H9 (cell line): ENCODE data around the gene WSCD1. TPM values are rescaled to one million over a fixed set of nuclear protein-coding genes. Genes with fewer than 3 reads are reported as not detected.

Experiments used
- DNase-seq: peaks from one replicate; pipeline ENCODE4 v3.0.0-alpha.2; 2017
- H2AFZ ChIP-seq: one replicate; pipeline ENCODE4 v1.6.1; 2013; ENCODE audit warnings: mild to moderate bottlenecking, low read length, control low read depth, moderate library complexity
- H2AK5ac ChIP-seq: 2 replicates; pipeline ENCODE4 v1.6.1; 2013; ENCODE audit warnings: low read length, control low read depth, mixed read lengths; ENCODE audit not compliant: insufficient read length
- H2BK120ac ChIP-seq: one replicate; pipeline ENCODE4 v1.6.1; 2013; ENCODE audit warnings: low read depth, mild to moderate bottlenecking, low read length, control low read depth, inconsistent platforms; ENCODE audit not compliant: poor library complexity, severe bottlenecking
- H2BK12ac ChIP-seq: 2 replicates; pipeline ENCODE4 v1.6.1; 2013; ENCODE audit warnings: low read length, control low read depth, mixed read lengths, low read depth; ENCODE audit not compliant: insufficient read length
- H2BK15ac ChIP-seq: 2 replicates; pipeline ENCODE4 v1.6.1; 2013; ENCODE audit warnings: low read depth, low read length, control low read depth
- H2BK20ac ChIP-seq: one replicate; pipeline ENCODE4 v1.6.1; 2013; ENCODE audit warnings: low read depth, mild to moderate bottlenecking, low read length, control low read depth, inconsistent platforms; ENCODE audit not compliant: poor library complexity, severe bottlenecking
- H2BK5ac ChIP-seq: 2 replicates; pipeline ENCODE4 v1.6.1; 2013; ENCODE audit warnings: low read length, control low read depth, mixed read lengths; ENCODE audit not compliant: insufficient read length
- H3K14ac ChIP-seq: 2 replicates; pipeline ENCODE4 v1.6.1; 2013; ENCODE audit warnings: low read length, control low read depth; ENCODE audit not compliant: insufficient read depth
- H3K18ac ChIP-seq: 2 replicates; pipeline ENCODE4 v1.6.1; 2013; ENCODE audit warnings: low read depth, mild to moderate bottlenecking, mixed read lengths, low read length, control low read depth; ENCODE audit not compliant: insufficient read length
- H3K23ac ChIP-seq: 2 replicates; pipeline ENCODE4 v1.6.1; 2013; ENCODE audit warnings: low read length, control low read depth, mixed read lengths, low read depth; ENCODE audit not compliant: insufficient read length
- H3K23me2 ChIP-seq: 2 replicates; pipeline ENCODE4 v1.6.1; 2013; ENCODE audit warnings: low read depth, mild to moderate bottlenecking, mixed read lengths, low read length, control low read depth; ENCODE audit not compliant: insufficient read length, poor library complexity, severe bottlenecking
- H3K27ac ChIP-seq: 2 replicates; pipeline ENCODE4 v1.5.1; 2013; ENCODE audit warnings: low read length, control low read depth, mixed read lengths, low read depth; ENCODE audit not compliant: insufficient read length
- H3K27me3 ChIP-seq: 2 replicates; pipeline ENCODE4 v1.6.1; 2013; ENCODE audit warnings: low read length, control low read depth, inconsistent platforms; ENCODE audit not compliant: insufficient read depth
- H3K4ac ChIP-seq: 2 replicates; pipeline ENCODE4 v1.6.1; 2013; ENCODE audit warnings: low read depth, mild to moderate bottlenecking, control low read depth, inconsistent platforms, low read length, moderate library complexity
- H3K4me1 ChIP-seq: 2 replicates; pipeline ENCODE4 v1.6.1; 2013; ENCODE audit warnings: low read length, control low read depth, inconsistent platforms; ENCODE audit not compliant: insufficient read depth
- H3K4me2 ChIP-seq: 2 replicates; pipeline ENCODE4 v1.6.1; 2013; ENCODE audit warnings: low read length, control low read depth, mixed read lengths; ENCODE audit not compliant: insufficient read length, insufficient read depth
- H3K56ac ChIP-seq: 2 replicates; pipeline ENCODE4 v1.6.1; 2013; ENCODE audit warnings: low read depth, mild to moderate bottlenecking, mixed read lengths, low read length, control low read depth; ENCODE audit not compliant: insufficient read length
- H3K79me1 ChIP-seq: 2 replicates; pipeline ENCODE4 v1.6.1; 2013; ENCODE audit warnings: low read depth, mild to moderate bottlenecking, moderate library complexity, low read length, control low read depth, inconsistent platforms; ENCODE audit not compliant: insufficient read depth, poor library complexity, severe bottlenecking
- H3K79me2 ChIP-seq: 2 replicates; pipeline ENCODE4 v1.6.1; 2013; ENCODE audit warnings: low read length, control low read depth, inconsistent platforms; ENCODE audit not compliant: insufficient read depth
- H3K9ac ChIP-seq: 2 replicates; pipeline ENCODE4 v1.6.1; 2013; ENCODE audit warnings: low read length, control low read depth, mixed read lengths; ENCODE audit not compliant: insufficient read length; ENCODE audit errors: extremely low read depth
- H3K9me3 ChIP-seq: one replicate; pipeline ENCODE4 v1.6.1; 2013; ENCODE audit warnings: low read depth, low read length, inconsistent platforms; ENCODE audit not compliant: control insufficient read depth
- H3T11ph ChIP-seq: one replicate; pipeline ENCODE4 v1.6.1; 2013; ENCODE audit warnings: mild to moderate bottlenecking, low read length, control low read depth, inconsistent platforms
- H4K20me1 ChIP-seq: one replicate; pipeline ENCODE4 v1.6.1; 2013; ENCODE audit not compliant: control insufficient read depth, insufficient read length, insufficient read depth
- H4K5ac ChIP-seq: 2 replicates; pipeline ENCODE4 v1.6.1; 2013; ENCODE audit warnings: low read depth, mild to moderate bottlenecking, mixed read lengths, low read length, control low read depth; ENCODE audit not compliant: insufficient read length
- H4K8ac ChIP-seq: replicated peaks from 2 replicates; pipeline ENCODE4 v1.6.1; 2013; ENCODE audit warnings: low read length, control low read depth, mixed read lengths, low read depth; ENCODE audit not compliant: insufficient read length
- H4K91ac ChIP-seq: 2 replicates; pipeline ENCODE4 v1.6.1; 2013; ENCODE audit warnings: low read depth, mild to moderate bottlenecking, moderate library complexity, mixed read lengths, low read length, control low read depth; ENCODE audit not compliant: insufficient read length
- H3K27ac Mint-ChIP-seq, 3 experiments: 2 replicates in 2 of 3; 3 replicates in 1 of 3; pipeline ENCODE4 v1.8.0; 2020 to 2021; ENCODE audit warnings: mixed read lengths in 3 of 3, mild to moderate bottlenecking in 1 of 3, moderate library complexity in 1 of 3
- H3K27me3 Mint-ChIP-seq: 2 replicates; pipeline ENCODE4 v1.8.0; 2021; ENCODE audit warnings: low read depth, mild to moderate bottlenecking, moderate library complexity, mixed read lengths
- H3K36me3 Mint-ChIP-seq, 3 experiments: 2 replicates in 2 of 3; 3 replicates in 1 of 3; pipeline ENCODE4 v1.8.0; 2020 to 2021; ENCODE audit warnings: low read depth in 3 of 3, mixed read lengths in 3 of 3; ENCODE audit not compliant: insufficient read depth in 1 of 3
- H3K4me1 Mint-ChIP-seq, 2 experiments: 2 replicates each; pipeline ENCODE4 v1.8.0; 2020; ENCODE audit warnings: mixed read lengths in 2 of 2
- H3K4me3 Mint-ChIP-seq, 2 experiments: 2 replicates in 1 of 2; 3 replicates in 1 of 2; pipeline ENCODE4 v1.8.0; 2020 to 2021; ENCODE audit warnings: mild to moderate bottlenecking in 2 of 2, mixed read lengths in 2 of 2, moderate library complexity in 1 of 2
- H3K9me3 Mint-ChIP-seq, 2 experiments: 2 replicates in 1 of 2; 3 replicates in 1 of 2; pipeline ENCODE4 v1.8.0; 2020; ENCODE audit warnings: mild to moderate bottlenecking in 2 of 2, mixed read lengths in 2 of 2, moderate library complexity in 1 of 2
- CTCF ChIP-seq: fragments of 200-600 bp; sonication (generic); conservative IDR thresholded peaks from 3 replicates; pipeline ENCODE4 v1.8.0; 2021; ENCODE audit warnings: antibody characterized with exemption, mild to moderate bottlenecking
- WGBS: extraction: QIAGEN DNeasy Blood & Tissue Kit; methylation state at CpG from one replicate; pipeline ENCODE4 v1.1.7; 2013; ENCODE audit warnings: missing lambda C conversion rate, low lambda C conversion rate, mixed read lengths; ENCODE audit not compliant: insufficient read length; ENCODE audit errors: extremely low coverage; 5-methylcytosine and 5-hydroxymethylcytosine counted together
- total RNA-seq: library from RNA; stranded (reverse); gene quantifications from 2 replicates; pipeline ENCODE4 v1.2.1, GENCODE V29; 2021

WSCD1 gene
- total RNA-seq, 1 experiment from 2014 or later, result 33.6 TPM

GRCh38 chr17:6100146-6100545 is 30.0 kb downstream of the WSCD1 start:
- Histone ChIP-seq H2AK5ac (no peak overlapping the region), H3K14ac (no peak overlapping the region), H3K27me3 (no peaks in the 10 kb centered on the region), H3K9ac (no peak overlapping the region), H2AFZ (no peak overlapping the region), H3K23ac (no peak overlapping the region), H3T11ph (no peak overlapping the region), H2BK15ac (no peak overlapping the region), H3K4me1 (peaks cover 21% of the 10 kb centered on the region; the same call in 1 of the 2 replicates), H3K18ac (peak overlapping the region; percentile 6), H4K8ac (no peak overlapping the region), H4K20me1 (no peaks in the 10 kb centered on the region), H4K91ac (no peak overlapping the region), H2BK120ac (no peak overlapping the region), H2BK12ac (no peak overlapping the region), H3K79me1 (no peaks in the 10 kb centered on the region), H3K4ac (no peak overlapping the region; the same call in 1 of the 2 replicates), H3K79me2 (no peaks in the 10 kb centered on the region), H3K23me2 (peaks cover 5% of the 10 kb centered on the region), H3K27ac (no peak overlapping the region), H2BK20ac (no peak overlapping the region), H3K9me3 (no peaks in the 10 kb centered on the region), H3K56ac (no peak overlapping the region), H2BK5ac (no peak overlapping the region), H3K4me2 (no peak overlapping the region), H4K5ac (no peak overlapping the region)
- no peak for DNase-seq
- TF ChIP-seq CTCF, result no peak
- WGBS, result no CpG with 5 or more reads among the region's 9 CpGs
- Mint-ChIP-seq H3K9me3 (no peaks in the 10 kb centered on the region), H3K4me1 (peaks cover 53 to 56% of the 10 kb centered on the region in 2 experiments), H3K27ac (0 out of 7 replicates have a peak overlapping the region, but pooled peaks of 1 of the 3 experiments have one; percentile 41), H3K27me3 (no peaks in the 10 kb centered on the region), H3K4me3 (no peak overlapping the region), H3K36me3 (peaks cover 33 to 52% (median 51%) of the 10 kb centered on the region in 3 experiments)
